Neuronal stem cell (in vitro differentiated cells): ENCODE measurements around the gene NTRK2.

Experiments
- DNase-seq: peaks from one replicate; pipeline ENCODE4 v3.0.0-alpha.2; 2013; ENCODE audit warnings: low spot score
- H2AFZ ChIP-seq: one replicate; pipeline ENCODE4 v1.6.1; 2013; ENCODE audit warnings: mild to moderate bottlenecking, low read length, inconsistent platforms
- H2AK5ac ChIP-seq: 2 replicates; pipeline ENCODE4 v1.6.1; 2013; ENCODE audit warnings: low read depth, mild to moderate bottlenecking, inconsistent platforms, low read length, moderate library complexity, mixed read lengths
- H2BK120ac ChIP-seq: 2 replicates; pipeline ENCODE4 v1.6.1; 2013; ENCODE audit warnings: low read depth, mild to moderate bottlenecking, inconsistent platforms, low read length, moderate library complexity, mixed read lengths
- H2BK12ac ChIP-seq: one replicate; pipeline ENCODE4 v1.6.1; 2013; ENCODE audit warnings: low read length, inconsistent platforms
- H2BK15ac ChIP-seq: 2 replicates; pipeline ENCODE4 v1.6.1; 2013; ENCODE audit warnings: mild to moderate bottlenecking, low read length, inconsistent platforms, mixed read lengths
- H2BK5ac ChIP-seq: one replicate; pipeline ENCODE4 v1.6.1; 2013; ENCODE audit warnings: inconsistent platforms, mild to moderate bottlenecking, low read length, moderate library complexity
- H3K14ac ChIP-seq: one replicate; pipeline ENCODE4 v1.6.1; 2013; ENCODE audit warnings: low read length, inconsistent platforms
- H3K18ac ChIP-seq: 2 replicates; pipeline ENCODE4 v1.6.1; 2013; ENCODE audit warnings: low read length, inconsistent platforms
- H3K23ac ChIP-seq: 2 replicates; pipeline ENCODE4 v1.6.1; 2013; ENCODE audit warnings: low read depth, mild to moderate bottlenecking, mixed read lengths, low read length, inconsistent platforms; ENCODE audit not compliant: poor library complexity
- H3K27ac ChIP-seq: replicated peaks from 3 replicates; pipeline ENCODE4 v1.5.1; 2013; ENCODE audit warnings: low read length, inconsistent platforms
- H3K27me3 ChIP-seq, 3 experiments: 2 replicates each; pipeline ENCODE4 v1.6.1; 2013; ENCODE audit warnings: low read length in 3 of 3, mild to moderate bottlenecking in 2 of 3, inconsistent platforms in 1 of 3, low read depth in 1 of 3, mixed read lengths in 1 of 3, moderate library complexity in 1 of 3; ENCODE audit not compliant: control insufficient read depth in 3 of 3, insufficient read depth in 3 of 3
- H3K36me3 ChIP-seq, 2 donors: replicated peaks in 1 of 2; 2 replicates each; pipeline ENCODE4 v1.6.1; 2013; ENCODE audit warnings: low read length in 2 of 2; ENCODE audit not compliant: control insufficient read depth in 2 of 2, insufficient read depth in 2 of 2
- H3K4ac ChIP-seq: 2 replicates; pipeline ENCODE4 v1.6.1; 2013; ENCODE audit warnings: inconsistent platforms, mild to moderate bottlenecking, low read length, moderate library complexity
- H3K4me1 ChIP-seq, 2 donors: 1 replicate in 1 of 2; 2 replicates in 1 of 2; pipeline ENCODE4 v1.6.1; 2013; ENCODE audit warnings: low read length in 2 of 2, low read depth in 1 of 2; ENCODE audit not compliant: control insufficient read depth in 2 of 2, insufficient read depth in 1 of 2
- H3K4me2 ChIP-seq: one replicate; pipeline ENCODE4 v1.6.1; 2013; ENCODE audit warnings: mild to moderate bottlenecking, low read length, inconsistent platforms; ENCODE audit not compliant: insufficient read depth, poor library complexity, severe bottlenecking
- H3K4me3 ChIP-seq, 2 donors: 2 replicates each; pipeline ENCODE4 v1.5.1; 2013; ENCODE audit warnings: low read length in 2 of 2, mild to moderate bottlenecking in 2 of 2, inconsistent platforms in 1 of 2, moderate library complexity in 1 of 2
- H3K79me1 ChIP-seq: one replicate; pipeline ENCODE4 v1.6.1; 2013; ENCODE audit warnings: low read depth, mild to moderate bottlenecking, inconsistent platforms, low read length, moderate library complexity
- H3K9ac ChIP-seq: one replicate; pipeline ENCODE4 v1.6.1; 2013; ENCODE audit warnings: mild to moderate bottlenecking, low read depth, low read length, inconsistent platforms; ENCODE audit not compliant: poor library complexity
- H3K9me3 ChIP-seq, 2 donors: replicated peaks in 1 of 2; 2 replicates each; pipeline versions ENCODE3 to v1.6.1; 2013; ENCODE audit warnings: low read length in 2 of 2, mild to moderate bottlenecking in 2 of 2, inconsistent platforms in 1 of 2, low read depth in 1 of 2, mixed read lengths in 1 of 2, moderate library complexity in 1 of 2; ENCODE audit not compliant: control insufficient read depth in 2 of 2, insufficient read depth in 1 of 2
- H4K8ac ChIP-seq: one replicate; pipeline ENCODE4 v1.6.1; 2013; ENCODE audit warnings: low read depth, mild to moderate bottlenecking, inconsistent platforms, low read length, moderate library complexity
- H4K91ac ChIP-seq: one replicate; pipeline ENCODE4 v1.6.1; 2013; ENCODE audit warnings: low read length, low read depth, mild to moderate bottlenecking, inconsistent platforms; ENCODE audit not compliant: poor library complexity
- WGBS, 2 donors: extraction: QIAGEN DNeasy Blood & Tissue Kit; methylation state at CpG; one replicate each; pipeline ENCODE4 v1.1.7; 2013; ENCODE audit warnings: missing lambda C conversion rate in 2 of 2, mixed read lengths in 1 of 2; ENCODE audit not compliant: insufficient read length in 2 of 2, insufficient replicate concordance in 1 of 2; ENCODE audit errors: extremely low coverage in 2 of 2; 5-methylcytosine and 5-hydroxymethylcytosine counted together

The NTRK2 gene

GRCh38 chr9:84791643-84792042, 122.1 kb downstream of the NTRK2 start:
- peaks cover 0 to 2% of the 10 kb centered on the region in 2 donors for H3K4me1 ChIP-seq
- no peak overlapping the region for H3K14ac ChIP-seq
- no peak overlapping the region for H3K4me3 ChIP-seq
- no peak overlapping the region for H4K91ac ChIP-seq
- H2AK5ac ChIP-seq = no peak overlapping the region
- no peaks in the 10 kb centered on the region for H3K27me3 ChIP-seq
- H2AFZ ChIP-seq = no peak overlapping the region
- no peak for DNase-seq
- H3K18ac ChIP-seq = no peak overlapping the region
- H3K9me3 ChIP-seq = no peaks in the 10 kb centered on the region
- no peak overlapping the region for H2BK120ac ChIP-seq
- no peaks in the 10 kb centered on the region for H3K79me1 ChIP-seq
- H2BK15ac ChIP-seq = no peak overlapping the region
- no peak overlapping the region for H3K27ac ChIP-seq
- no CpG with 5 or more reads among the region's 2 CpGs for WGBS, 2 donors
- H2BK5ac ChIP-seq = no peak overlapping the region
- no peak overlapping the region for H3K4me2 ChIP-seq
- no peaks in the 10 kb centered on the region for H3K36me3 ChIP-seq
- H2BK12ac ChIP-seq = no peak overlapping the region
- H3K9ac ChIP-seq = no peak overlapping the region
- no peak overlapping the region for H3K4ac ChIP-seq
- no peak overlapping the region for H3K23ac ChIP-seq
- H4K8ac ChIP-seq = no peak overlapping the region

GRCh38 chr9:84793251-84793650, 123.7 kb downstream of the NTRK2 start:
- Histone ChIP-seq H3K79me1 (no peaks in the 10 kb centered on the region), H2BK120ac (no peak overlapping the region), H3K9me3 (no peaks in the 10 kb centered on the region), H3K23ac (no peak overlapping the region), H3K27me3 (no peaks in the 10 kb centered on the region), H3K36me3 (no peaks in the 10 kb centered on the region), H3K4ac (no peak overlapping the region), H3K9ac (no peak overlapping the region), H4K8ac (no peak overlapping the region), H3K4me3 (no peak overlapping the region), H3K27ac (no peak overlapping the region), H2BK5ac (no peak overlapping the region), H2BK12ac (no peak overlapping the region), H2AK5ac (no peak overlapping the region), H3K14ac (no peak overlapping the region), H2AFZ (no peak overlapping the region), H4K91ac (no peak overlapping the region), H2BK15ac (no peak overlapping the region), H3K18ac (no peak overlapping the region), H3K4me1 (peaks cover 0 to 2% of the 10 kb centered on the region in 2 donors), H3K4me2 (no peak overlapping the region)
- no peak for DNase-seq
- WGBS, 2 donors = no CpG with 5 or more reads among the region's 3 CpGs

GRCh38 chr9:84794981-84795637, 125.6 kb downstream of the NTRK2 start:
- H3K4me3 ChIP-seq = no peak overlapping the region
- peak overlapping the region; percentile 70 for H3K18ac ChIP-seq
- H3K79me1 ChIP-seq = no peaks in the 10 kb centered on the region
- no peak overlapping the region for H4K8ac ChIP-seq
- no peak overlapping the region for H3K4me2 ChIP-seq
- no peak overlapping the region for H3K27ac ChIP-seq
- no peak for DNase-seq
- peak overlapping the region; percentile 66 for H2BK120ac ChIP-seq
- no peak overlapping the region for H2BK5ac ChIP-seq
- no peak overlapping the region for H2AK5ac ChIP-seq
- H2BK15ac ChIP-seq = peak overlapping the region; percentile 12
- H3K9me3 ChIP-seq = no peaks in the 10 kb centered on the region
- H3K23ac ChIP-seq = no peak overlapping the region
- H3K9ac ChIP-seq = no peak overlapping the region
- H3K14ac ChIP-seq = no peak overlapping the region
- no peaks in the 10 kb centered on the region for H3K27me3 ChIP-seq
- no peak overlapping the region for H3K4ac ChIP-seq
- no peak overlapping the region for H2AFZ ChIP-seq
- no peak overlapping the region for H4K91ac ChIP-seq
- WGBS, 2 donors = no CpG with 5 or more reads among the region's 10 CpGs
- peaks cover 0 to 2% of the 10 kb centered on the region in 2 donors for H3K4me1 ChIP-seq
- H3K36me3 ChIP-seq = no peaks in the 10 kb centered on the region
- H2BK12ac ChIP-seq = no peak overlapping the region

- Histone ChIP-seq H3K27me3 (no peaks in the 10 kb centered on the region), H2BK12ac (no peak overlapping the region), H3K9me3 (no peaks in the 10 kb centered on the region), H3K36me3 (no peaks in the 10 kb centered on the region), H2BK15ac (no peak overlapping the region), H3K4ac (no peak overlapping the region), H3K4me3 (no peak overlapping the region), H3K14ac (no peak overlapping the region), H3K79me1 (no peaks in the 10 kb centered on the region), H3K9ac (no peak overlapping the region), H2AK5ac (no peak overlapping the region), H2BK120ac (no peak overlapping the region), H3K4me1 (peaks cover 0 to 2% of the 10 kb centered on the region in 2 donors), H2AFZ (no peak overlapping the region), H2BK5ac (no peak overlapping the region), H3K4me2 (no peak overlapping the region), H4K8ac (no peak overlapping the region), H3K18ac (no peak overlapping the region), H3K27ac (no peak overlapping the region), H4K91ac (no peak overlapping the region), H3K23ac (no peak overlapping the region)
- no peak for DNase-seq
- no CpG with 5 or more reads among the region's 1 CpG for WGBS, 2 donors
Observed at GRCh38 chr9:84796404-84796803, 126.9 kb downstream of the NTRK2 start.
